Measurements from ENCODE around the gene PDE5A. TPM values are rescaled to one million over a fixed set of nuclear protein-coding genes. Genes with fewer than 3 reads are reported as not detected.

PDE5A gene
- total RNA-seq, 1 donor from 2014 or later = 7.6 TPM

- peak; percentile 47 for DNase-seq (ENCODE audit: low read depth)
- no peak for TF ChIP-seq CTCF (IDR thresholded peaks at IDR 0.05; ENCODE audit: insufficient read depth, low read length, poor library complexity, severe bottlenecking)
- no peaks in the 10 kb centered on the region for H3K36me3 ChIP-seq (ENCODE audit: control insufficient read depth, insufficient read depth, low read length)
- no peak overlapping the region for H3K4me3 ChIP-seq (ENCODE audit: low read depth, low read length)
- H3K27me3 ChIP-seq (ENCODE audit: control insufficient read depth, insufficient read depth, low read length) = no peaks in the 10 kb centered on the region
These were observed 103.4 kb downstream of the PDE5A start for GRCh38 chr4:119525005-119525749.

GRCh38 chr4:119523399-119523798 lies 105.2 kb downstream of the PDE5A start:
- no peak for TF ChIP-seq CTCF (IDR thresholded peaks at IDR 0.05; ENCODE audit: insufficient read depth, low read length, poor library complexity, severe bottlenecking)
- H3K4me3 ChIP-seq (ENCODE audit: low read depth, low read length) = no peak overlapping the region
- H3K27me3 ChIP-seq (ENCODE audit: control insufficient read depth, insufficient read depth, low read length) = no peaks in the 10 kb centered on the region
- DNase-seq (ENCODE audit: low read depth) = no peak
- no peaks in the 10 kb centered on the region for H3K36me3 ChIP-seq (ENCODE audit: control insufficient read depth, insufficient read depth, low read length)

GRCh38 chr4:119521268-119521667 lies 107.3 kb downstream of the PDE5A start:
- H3K27me3 ChIP-seq (ENCODE audit: control insufficient read depth, insufficient read depth, low read length) = no peaks in the 10 kb centered on the region
- TF ChIP-seq CTCF (IDR thresholded peaks at IDR 0.05; ENCODE audit: insufficient read depth, low read length, poor library complexity, severe bottlenecking) = no peak
- no peak overlapping the region for H3K4me3 ChIP-seq (ENCODE audit: low read depth, low read length)
- DNase-seq (ENCODE audit: low read depth) = no peak
- H3K36me3 ChIP-seq (ENCODE audit: control insufficient read depth, insufficient read depth, low read length) = no peaks in the 10 kb centered on the region

- Histone ChIP-seq H3K36me3 (ENCODE audit: control insufficient read depth, insufficient read depth, low read length) (no peaks in the 10 kb centered on the region), H3K4me3 (ENCODE audit: low read depth, low read length) (no peak overlapping the region), H3K27me3 (ENCODE audit: control insufficient read depth, insufficient read depth, low read length) (no peaks in the 10 kb centered on the region)
- DNase-seq (ENCODE audit: low read depth) = no peak
- no peak for TF ChIP-seq CTCF (IDR thresholded peaks at IDR 0.05; ENCODE audit: insufficient read depth, low read length, poor library complexity, severe bottlenecking)
These were observed 109.6 kb downstream of the PDE5A start for GRCh38 chr4:119518915-119519410.

- no peaks in the 10 kb centered on the region for H3K36me3 ChIP-seq (ENCODE audit: control insufficient read depth, insufficient read depth, low read length)
- H3K27me3 ChIP-seq (ENCODE audit: control insufficient read depth, insufficient read depth, low read length) = no peaks in the 10 kb centered on the region
- no peak overlapping the region for H3K4me3 ChIP-seq (ENCODE audit: low read depth, low read length)
- no peak for TF ChIP-seq CTCF (IDR thresholded peaks at IDR 0.05; ENCODE audit: insufficient read depth, low read length, poor library complexity, severe bottlenecking)
- DNase-seq (ENCODE audit: low read depth) = no peak
These were observed 110.2 kb downstream of the PDE5A start for GRCh38 chr4:119518230-119518892.

Data from kidney epithelial cell (primary cell).